HG03558 (cell line): ENCODE measurements around the gene KLK8.

ENCODE experiments used
- ATAC-seq: cut with Tn5 transposase; IDR thresholded peaks from one replicate; pipeline ENCODE4 v1.9.1; 2021; ENCODE audit warnings: moderate number of reproducible peaks; ENCODE audit not compliant: unreplicated experiment; ENCODE audit errors: extremely low read depth

Gene KLK8

DNA sequence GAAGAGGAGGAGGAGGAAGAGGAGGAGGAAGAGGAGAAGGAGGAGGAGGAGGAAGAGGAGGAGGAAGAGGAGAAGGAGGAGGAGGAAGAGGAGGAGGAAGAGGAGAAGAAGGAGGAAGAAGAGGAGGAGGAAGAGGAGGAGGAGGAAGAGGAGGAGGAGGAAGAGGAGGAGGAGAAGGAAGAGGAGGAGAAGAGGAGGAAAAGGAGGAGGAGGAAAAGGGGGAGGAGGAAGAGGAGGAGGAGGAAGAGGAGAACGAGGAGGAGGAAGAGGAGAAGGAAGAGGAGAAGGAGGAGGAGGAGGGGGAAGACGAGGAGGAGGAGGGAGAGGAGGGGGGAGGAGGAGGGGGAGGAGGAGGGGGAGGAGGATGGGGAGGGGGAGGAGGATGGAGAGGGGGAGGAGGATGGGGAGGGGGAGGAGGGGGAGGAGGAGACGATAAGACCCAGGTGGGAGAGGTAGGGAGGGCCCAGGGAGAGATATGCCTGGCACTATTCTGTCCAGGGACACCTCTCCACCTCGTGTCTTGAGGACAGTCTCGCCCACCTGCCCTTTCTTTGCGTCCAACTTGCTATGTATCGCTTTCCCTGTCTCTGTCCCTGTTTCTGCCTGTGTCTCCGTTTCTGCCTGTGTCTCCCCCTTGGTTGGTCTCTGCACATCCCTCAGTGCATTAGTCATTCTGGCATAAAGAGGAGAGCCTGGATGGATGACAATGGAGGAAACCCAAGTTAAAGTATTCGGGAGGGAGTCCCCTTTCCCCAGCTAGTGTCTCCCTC, 41.5 kb downstream of the KLK8 start:
- no peak for ATAC-seq

DNA sequence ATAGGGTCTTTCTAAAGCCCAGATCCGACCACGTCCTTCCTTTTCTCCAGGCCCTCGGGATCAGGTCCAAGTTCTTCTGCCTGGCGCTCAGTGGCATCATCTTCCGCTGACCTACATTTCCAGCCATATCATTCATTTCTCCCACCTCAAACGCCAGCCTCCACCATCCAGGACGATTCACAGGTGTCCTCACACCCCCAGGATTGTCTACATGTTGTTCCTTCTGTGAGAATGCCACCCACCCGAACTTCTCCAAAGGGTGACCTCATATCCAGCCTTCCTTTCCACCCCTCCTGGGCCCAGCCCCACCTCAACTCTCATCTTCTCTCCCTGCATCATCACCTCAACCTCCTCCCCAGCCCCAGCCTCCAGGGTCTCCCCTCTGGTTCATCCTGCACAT, 43.8 kb downstream of the KLK8 start:
- ATAC-seq, result no peak

DNA sequence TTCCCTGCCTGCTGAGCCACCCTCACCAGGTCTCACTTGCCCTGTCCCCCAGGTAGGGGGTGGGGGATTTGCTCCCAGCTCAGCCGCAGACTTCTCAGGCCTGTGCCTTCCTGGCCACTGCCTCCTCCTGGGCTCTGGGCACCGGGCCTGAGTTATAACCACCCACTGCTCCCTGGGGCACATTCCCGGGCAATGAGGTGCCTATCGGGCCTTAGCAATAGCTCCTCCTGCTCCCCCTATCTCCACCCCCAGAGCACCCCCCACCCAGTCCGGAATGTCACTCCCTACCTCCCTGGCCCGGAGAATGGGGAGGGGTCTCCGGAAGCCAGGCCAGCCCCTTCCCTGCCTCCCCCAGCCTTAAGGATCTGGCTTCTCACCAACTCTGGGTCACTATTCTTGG, 48.5 kb downstream of the KLK8 start, which contains the start of gene KLK5:
KLK5 (minus strand) TSS at position 129 of the 400 bp plus-strand sequence. CDS start 381 bp downstream, outside the sequence.
- ATAC-seq, result no peak

DNA sequence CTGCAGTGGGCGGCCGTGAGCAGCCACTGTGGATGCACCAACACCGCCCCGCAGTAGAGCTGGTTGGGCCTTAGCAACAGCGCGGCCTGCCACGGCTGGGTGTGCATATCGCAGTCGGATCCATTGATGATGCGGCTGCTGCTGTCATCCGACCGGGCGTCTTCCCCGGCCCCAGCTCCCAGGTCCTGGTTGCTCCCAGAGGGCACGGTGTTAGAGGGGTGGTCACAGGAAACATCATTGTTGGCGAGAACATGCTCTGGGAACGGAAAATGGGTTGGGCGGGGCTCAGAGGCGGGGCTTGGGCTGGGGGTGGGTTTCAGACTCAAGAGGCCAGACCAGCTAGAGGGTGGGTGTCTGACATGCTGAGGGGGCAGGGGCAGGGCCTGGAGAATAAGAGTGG, 51.5 kb downstream of the KLK8 start:
- ATAC-seq, result no peak

DNA sequence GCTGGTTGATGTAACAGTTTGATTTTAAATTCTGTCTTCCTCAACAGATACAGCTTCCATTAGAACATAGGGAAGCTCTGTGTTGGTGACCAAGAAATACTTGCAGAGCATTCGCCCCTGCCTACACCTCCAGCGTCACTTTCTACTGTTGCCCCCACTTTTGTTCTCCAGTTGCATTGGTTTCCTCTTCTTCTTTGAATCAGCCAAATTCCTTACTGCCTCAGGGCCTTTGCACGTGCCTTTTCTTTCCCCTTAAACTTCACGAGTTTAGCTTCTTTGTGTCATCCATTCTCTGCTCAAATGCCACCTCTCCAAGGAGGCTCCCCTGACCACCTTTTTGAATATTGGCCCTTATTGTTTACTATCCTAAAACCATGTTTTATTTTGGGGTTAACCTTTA, 54.3 kb downstream of the KLK8 start:
- ATAC-seq, result no peak
